Femur (tissue), 1 donor: Measurements from ENCODE around the gene ACYP2.

ENCODE experiments used
- DNase-seq: peaks from one replicate; pipeline ENCODE4 v3.0.0-alpha.2; 2017

The ACYP2 gene

DNA sequence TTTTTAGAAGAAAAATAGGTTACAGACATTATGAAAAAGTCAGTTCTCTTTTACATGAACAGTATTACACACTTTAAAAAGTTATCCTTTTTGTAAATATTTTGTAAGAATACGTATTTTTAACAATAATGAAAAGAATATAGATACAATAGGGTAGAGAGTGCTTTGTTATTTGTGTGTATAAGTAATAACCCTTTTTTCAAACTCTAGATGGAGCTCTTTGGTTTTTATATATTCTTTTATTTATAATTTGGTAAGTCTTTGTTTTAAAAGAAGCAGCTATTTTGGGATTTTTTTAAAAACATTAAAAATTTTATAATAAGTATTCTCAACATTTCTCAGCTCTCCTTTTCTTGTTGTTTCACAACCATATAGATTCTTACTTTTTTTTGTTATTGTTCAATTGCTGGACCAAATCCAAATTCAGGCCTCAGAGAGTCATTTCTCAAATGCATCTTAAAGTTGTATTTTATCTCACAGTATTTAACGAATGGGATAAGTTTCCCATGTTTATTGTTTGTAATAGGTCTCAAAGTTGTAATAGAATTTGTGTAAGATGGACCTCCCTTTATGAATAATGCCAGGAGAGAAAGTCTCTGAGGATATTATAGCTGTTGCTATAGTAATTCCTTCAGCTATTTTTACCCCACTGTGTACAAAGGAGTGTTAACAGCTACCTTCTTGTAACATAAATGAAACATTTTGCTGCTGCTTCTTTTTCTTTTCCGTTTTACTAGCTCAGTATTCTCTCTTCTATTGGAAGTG lies 46.4 kb downstream of the ACYP2 start:
- DNase-seq = no peak

- no peak for DNase-seq
Observed at GRCh38 chr2:54164106-54164505, 48.7 kb downstream of the ACYP2 start.

DNA sequence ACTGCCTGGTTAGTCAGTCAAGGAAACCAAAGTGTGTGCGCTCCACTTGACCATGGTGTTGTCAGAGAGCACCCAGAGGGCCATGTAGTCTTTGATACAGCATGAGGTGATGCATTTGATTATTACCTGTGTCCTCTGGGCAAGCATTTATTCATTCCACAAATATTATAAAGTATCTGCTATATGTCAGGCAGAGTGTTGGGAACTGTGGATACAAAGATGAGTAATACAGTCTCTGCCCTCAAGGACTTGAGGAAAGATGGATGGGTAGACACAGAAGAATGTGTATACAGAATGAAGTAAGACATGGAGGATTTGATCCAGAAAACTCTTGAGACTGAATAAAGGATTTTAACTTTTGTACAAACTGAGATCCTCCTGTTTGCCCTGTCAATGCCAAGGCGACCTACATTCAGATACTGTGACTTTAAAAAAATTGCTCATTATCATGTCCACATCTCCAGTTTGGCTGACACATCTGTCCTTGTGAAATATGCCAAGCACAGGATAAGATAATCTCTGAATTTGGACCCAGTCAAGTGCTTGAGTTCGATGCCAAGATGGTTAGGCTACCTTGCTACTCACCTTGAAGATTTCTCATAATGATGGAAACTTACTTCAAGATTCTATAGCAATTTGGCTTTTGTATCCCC lies 50.8 kb downstream of the ACYP2 start:
- no peak for DNase-seq

- peak; percentile 65 for DNase-seq
Observed at GRCh38 chr2:54176577-54176976, 61.2 kb downstream of the ACYP2 start.

DNA sequence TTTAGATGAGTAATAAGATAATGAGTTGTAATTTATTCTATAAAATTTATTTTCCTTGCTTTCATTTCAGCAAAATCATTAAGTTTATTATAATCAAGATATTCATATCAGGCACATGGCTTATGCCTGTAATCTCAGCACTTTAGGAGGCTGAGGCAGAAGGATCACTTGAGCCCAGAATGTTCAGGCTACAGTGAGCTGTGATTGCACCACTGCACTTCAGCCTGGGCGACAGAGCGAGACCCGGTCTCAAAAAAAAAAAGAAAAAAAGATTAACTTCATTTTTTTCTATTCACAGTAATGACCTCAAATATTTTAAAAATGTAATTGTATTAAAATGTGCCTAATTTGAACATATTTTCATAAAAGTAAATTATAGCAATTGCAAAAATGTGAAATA lies 67.9 kb downstream of the ACYP2 start:
- DNase-seq = no peak

- DNase-seq = no peak
Observed at GRCh38 chr2:54183972-54184371, 68.6 kb downstream of the ACYP2 start.

DNA sequence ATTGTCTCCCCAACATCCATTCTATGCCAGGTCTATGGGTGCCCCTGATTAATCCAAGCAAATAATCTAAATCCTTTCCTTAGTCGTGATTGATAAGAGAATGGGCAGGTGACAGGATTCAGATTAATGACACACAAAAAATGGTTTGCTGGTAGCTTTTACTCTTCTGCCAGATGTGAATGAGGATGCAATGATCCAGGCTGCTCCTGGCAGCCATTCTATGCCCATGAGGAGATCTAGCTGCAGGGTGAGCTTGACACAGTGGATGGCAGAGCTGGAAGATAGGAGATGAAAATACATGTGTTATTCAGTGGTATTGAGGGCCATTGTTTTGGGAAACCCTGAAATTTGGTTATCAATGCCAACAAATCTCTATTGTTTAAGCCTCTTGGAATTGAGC lies 69.7 kb downstream of the ACYP2 start:
- DNase-seq = no peak

GRCh38 chr2:54187331-54187730 lies 71.9 kb downstream of the ACYP2 start:
- no peak for DNase-seq

DNA sequence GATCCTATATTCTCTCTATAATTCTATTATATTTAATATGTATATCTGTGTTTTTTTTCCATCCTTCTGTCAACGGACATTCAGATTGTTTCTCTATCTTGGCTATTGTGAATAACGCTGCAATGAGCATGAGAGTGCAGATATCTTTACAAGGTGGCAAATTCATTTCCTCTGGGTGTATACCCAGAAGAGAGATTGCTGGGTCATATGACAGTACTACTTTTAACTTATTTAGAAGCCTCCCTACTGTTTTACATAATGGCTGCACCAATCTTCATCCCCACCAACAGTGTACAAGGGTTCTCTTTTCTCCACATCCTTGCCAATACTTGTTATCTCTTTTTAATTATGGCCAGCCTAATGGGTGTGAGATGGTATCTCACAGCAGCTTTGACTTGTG lies 74.1 kb downstream of the ACYP2 start:
- DNase-seq = no peak

DNA sequence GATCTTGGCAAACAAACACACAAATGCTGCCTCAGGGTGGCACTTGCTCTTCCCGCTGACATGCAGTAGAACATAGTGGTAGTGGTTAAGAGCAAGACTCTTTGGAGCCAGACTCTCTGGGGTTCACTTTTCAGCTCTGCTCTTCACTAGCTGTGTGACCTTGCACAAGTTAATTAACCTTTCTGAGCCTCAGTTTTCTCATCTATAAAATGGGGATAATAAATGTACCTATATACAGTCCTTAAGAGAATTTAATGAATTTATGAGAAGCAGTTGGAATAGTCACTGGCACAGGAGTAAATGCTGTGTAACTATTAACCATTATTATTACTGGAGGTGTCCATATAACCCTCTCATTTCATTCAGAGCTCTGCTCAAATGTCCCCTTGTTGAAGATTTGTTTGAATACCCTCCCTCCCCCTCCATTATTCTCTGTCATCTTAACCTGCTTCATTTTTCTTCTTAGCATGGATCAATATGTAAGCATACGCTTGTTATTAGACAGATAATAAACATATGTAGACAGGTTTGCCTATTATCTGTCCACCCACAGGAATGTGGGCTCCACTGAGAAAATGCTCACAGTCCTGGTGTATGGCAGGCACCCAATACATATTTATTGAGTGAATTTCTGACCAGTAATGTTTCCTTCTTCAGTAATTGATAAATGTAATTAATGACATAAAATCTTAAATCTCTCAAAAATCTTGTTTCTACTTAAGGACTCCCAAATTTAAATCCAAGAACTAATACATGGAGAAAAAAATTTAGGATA lies 76.1 kb downstream of the ACYP2 start:
- DNase-seq = no peak

DNA sequence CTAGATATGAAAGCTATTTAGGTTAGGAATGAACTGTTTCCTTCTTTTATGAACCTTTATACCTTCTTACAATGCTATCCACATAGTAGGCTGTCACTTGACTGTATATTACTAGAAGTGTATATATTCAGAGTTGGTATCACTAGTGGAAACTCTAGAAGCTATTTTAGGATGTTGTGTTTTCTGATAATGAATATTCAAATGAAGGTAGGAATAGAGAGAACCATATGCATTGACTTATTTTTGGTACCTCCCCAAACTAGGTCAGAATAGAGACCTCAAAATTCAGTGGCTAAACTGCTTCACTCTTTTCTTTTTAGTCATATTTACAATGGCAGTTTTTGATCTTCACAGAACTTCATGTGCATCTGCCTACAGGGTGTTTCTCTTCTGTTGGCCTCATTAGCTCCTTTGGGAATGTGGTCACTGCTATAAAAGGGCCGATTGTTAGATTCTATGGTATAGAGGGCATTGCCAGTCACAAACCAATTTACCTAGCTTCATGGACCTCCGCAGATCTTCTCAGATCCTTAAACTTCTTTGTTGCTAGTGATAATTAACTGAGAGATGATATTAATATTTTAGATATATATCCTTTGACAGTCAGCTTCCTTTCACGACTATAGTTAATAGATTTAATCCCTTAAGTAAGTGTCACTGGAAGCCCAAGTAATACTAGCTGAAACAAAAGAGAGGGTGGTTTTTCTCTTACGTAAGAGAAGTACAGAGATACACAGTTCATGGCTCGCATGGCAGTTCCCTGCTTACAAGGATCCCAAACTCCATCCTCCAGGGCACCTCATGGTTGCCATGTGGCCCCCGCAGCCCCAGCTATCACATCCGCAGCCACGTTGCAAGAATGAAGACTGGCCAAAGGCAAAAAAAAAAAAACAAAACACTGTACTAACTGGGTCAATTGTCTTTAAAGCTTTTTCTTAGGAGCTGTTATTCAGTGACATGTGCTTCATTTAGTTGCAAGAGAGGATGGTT lies 79.6 kb downstream of the ACYP2 start:
- no peak for DNase-seq

DNA sequence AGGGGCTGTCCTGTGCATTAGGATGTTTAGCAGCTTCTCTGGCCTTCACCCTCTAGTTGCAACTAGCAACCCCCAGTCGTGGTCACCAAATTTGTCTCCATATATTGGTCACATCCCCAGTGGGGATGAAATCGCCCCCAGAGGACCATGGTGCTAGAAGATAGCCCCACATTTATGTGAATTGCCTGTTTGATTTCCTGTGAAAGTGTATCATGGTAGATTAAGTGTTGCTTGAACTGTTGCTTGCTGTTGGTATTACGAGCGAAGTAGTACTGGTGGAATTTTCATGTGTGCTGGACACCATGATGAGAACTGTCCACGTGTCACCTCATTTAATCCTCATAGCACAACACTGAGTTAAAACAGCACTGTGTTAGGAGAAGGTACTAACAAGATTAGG lies 81.2 kb downstream of the ACYP2 start:
- DNase-seq = no peak

DNA sequence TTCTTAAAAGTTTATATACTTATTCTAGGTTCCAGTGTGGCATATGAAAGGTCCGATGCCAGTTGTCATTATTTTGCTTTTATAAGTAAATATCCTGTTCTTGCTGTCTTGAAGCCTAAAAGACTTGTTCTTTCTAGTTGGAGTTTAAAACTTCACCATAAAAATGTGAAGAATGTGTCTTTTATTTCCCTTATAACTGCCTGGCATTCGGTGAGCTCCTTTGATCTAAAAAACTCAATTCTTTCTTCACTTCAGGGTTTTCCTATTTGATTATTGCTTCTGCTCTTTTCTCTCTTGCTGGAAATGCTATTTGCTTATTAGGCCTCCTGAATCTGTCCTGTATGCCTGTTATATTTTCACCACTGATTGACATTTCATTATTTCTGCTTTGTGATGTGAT lies 89.1 kb downstream of the ACYP2 start:
- no peak for DNase-seq

DNA sequence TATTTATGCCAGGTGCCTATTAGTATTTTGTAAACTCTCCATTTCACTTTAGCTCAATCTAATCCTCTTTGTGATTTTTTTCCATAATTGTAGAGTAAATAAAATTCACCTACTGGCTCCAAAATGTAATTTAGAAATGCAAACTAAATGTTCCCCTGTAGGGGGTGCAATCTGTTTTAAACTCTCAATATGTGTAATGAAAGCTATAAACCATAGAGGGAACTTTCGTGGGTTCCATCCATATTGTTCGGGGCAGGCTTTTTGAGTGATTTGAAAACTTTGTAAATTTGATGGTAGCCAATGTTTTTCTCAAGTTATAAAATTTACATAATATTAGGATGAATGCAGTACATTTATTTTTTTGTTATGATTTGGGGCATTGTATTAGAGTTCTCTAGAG lies 91.2 kb downstream of the ACYP2 start:
- DNase-seq = no peak

GRCh38 chr2:54207666-54208195 lies 92.3 kb downstream of the ACYP2 start:
- DNase-seq = no peak

GRCh38 chr2:54208364-54209240 lies 93.2 kb downstream of the ACYP2 start:
- DNase-seq = no peak

DNA sequence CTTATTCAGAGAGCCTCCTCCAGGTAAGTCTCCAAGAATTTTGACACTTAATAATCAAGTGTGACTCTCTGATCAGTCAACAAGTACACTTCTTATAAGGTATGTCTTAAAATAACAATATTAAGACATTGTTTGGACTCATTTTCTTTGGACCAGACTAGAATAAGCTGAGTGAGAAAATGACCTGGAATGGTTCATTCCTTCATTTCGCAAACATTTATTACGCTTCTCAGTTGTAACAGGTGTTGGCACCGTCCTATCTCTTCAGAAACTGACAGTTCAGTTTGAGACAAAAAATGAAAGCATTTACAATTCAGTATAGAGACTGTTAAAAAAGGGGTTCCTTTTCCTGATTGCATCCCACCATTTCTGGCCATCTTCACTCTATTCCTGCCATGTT lies 94.0 kb downstream of the ACYP2 start:
- no peak for DNase-seq

- no peak for DNase-seq
Observed at GRCh38 chr2:54212456-54212855, 97.0 kb downstream of the ACYP2 start.

- no peak for DNase-seq
Observed at GRCh38 chr2:54213082-54213481, 97.7 kb downstream of the ACYP2 start.

GRCh38 chr2:54224997-54225396 lies 109.6 kb downstream of the ACYP2 start:
- no peak for DNase-seq

DNA sequence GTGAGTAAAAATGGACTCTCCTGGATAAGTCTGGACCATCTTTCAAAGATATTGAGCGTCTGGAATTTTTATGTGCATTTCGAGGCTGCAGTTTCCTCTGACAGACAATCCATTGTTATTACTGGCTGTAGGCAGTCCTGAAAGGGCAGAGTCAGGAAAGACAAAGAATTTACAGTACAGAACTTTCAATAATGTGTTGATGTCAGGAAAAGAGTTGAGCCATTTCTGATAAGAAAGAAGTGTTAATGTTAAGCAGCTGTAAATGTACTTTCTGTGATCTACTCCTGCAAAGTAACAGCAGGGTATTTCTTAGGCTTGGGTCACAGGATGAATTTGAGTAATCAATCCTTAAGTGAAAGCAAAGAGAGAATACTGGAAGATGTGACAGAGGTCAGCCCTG lies 110.8 kb downstream of the ACYP2 start:
- DNase-seq = no peak
